Osteocyte (in vitro differentiated cells): ENCODE measurements around the gene HM13. TPM values are rescaled to one million over a fixed set of nuclear protein-coding genes. Genes with fewer than 3 reads are reported as not detected.

Experiments used
- DNase-seq: peaks from one replicate; pipeline ENCODE4 v3.0.0; 2021; ENCODE audit warnings: mixed read lengths; ENCODE audit not compliant: unreplicated experiment; ENCODE audit errors: extremely low spot score
- H3K27ac Mint-ChIP-seq: one replicate; pipeline ENCODE4 v1.8.0; 2021; ENCODE audit warnings: mild to moderate bottlenecking, mixed read lengths; ENCODE audit not compliant: unreplicated experiment
- H3K27me3 Mint-ChIP-seq: one replicate; pipeline ENCODE4 v1.8.0; 2021; ENCODE audit warnings: mixed read lengths; ENCODE audit not compliant: unreplicated experiment
- H3K36me3 Mint-ChIP-seq: one replicate; pipeline ENCODE4 v1.8.0; 2021; ENCODE audit warnings: mixed read lengths; ENCODE audit not compliant: unreplicated experiment
- H3K4me1 Mint-ChIP-seq: one replicate; pipeline ENCODE4 v1.8.0; 2021; ENCODE audit warnings: mixed read lengths; ENCODE audit not compliant: unreplicated experiment
- H3K4me3 Mint-ChIP-seq: one replicate; pipeline ENCODE4 v1.8.0; 2021; ENCODE audit warnings: mild to moderate bottlenecking, moderate library complexity, mixed read lengths; ENCODE audit not compliant: unreplicated experiment
- H3K9me3 Mint-ChIP-seq: one replicate; pipeline ENCODE4 v1.8.0; 2021; ENCODE audit warnings: mixed read lengths; ENCODE audit not compliant: unreplicated experiment
- CTCF ChIP-seq: fragments of 200-600 bp; sonication (generic); IDR thresholded peaks from 2 replicates; pipeline ENCODE4 v1.5.0; 2021; ENCODE audit warnings: antibody characterized with exemption, mild to moderate bottlenecking, moderate library complexity
- total RNA-seq: library from RNA; stranded (reverse); gene quantifications from 2 replicates; pipeline ENCODE4 v1.2.1, GENCODE V29; 2021

HM13 gene
- total RNA-seq, 1 donor from 2014 or later = 173 TPM

DNA sequence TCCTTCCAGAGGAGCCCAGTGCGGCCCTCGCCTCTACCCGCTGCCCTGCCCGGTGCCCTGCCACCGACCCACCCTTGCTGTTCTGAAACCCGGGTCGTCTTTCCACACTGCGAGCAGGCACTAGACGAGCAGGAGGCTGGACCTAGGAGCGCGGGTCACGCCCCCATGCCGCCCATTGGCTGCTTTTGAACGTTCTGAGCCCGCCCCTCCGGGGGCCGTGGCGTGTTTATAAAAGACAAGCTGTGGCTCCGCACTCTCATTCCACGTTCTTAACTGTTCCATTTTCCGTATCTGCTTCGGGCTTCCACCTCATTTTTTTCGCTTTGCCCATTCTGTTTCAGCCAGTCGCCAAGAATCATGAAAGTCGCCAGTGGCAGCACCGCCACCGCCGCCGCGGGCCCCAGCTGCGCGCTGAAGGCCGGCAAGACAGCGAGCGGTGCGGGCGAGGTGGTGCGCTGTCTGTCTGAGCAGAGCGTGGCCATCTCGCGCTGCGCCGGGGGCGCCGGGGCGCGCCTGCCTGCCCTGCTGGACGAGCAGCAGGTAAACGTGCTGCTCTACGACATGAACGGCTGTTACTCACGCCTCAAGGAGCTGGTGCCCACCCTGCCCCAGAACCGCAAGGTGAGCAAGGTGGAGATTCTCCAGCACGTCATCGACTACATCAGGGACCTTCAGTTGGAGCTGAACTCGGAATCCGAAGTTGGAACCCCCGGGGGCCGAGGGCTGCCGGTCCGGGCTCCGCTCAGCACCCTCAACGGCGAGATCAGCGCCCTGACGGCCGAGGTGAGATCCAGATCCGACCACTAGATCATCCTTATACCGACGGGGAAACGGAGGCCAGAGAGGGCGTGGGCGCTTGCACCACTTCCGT, 91.0 kb downstream of the HM13 start, which contains the start of gene ID1:
Gene ID1, plus strand, starts transcription at position 259 of the 871 bp plus-strand sequence. Its CDS starts 99 bp downstream, at position 358.
- Mint-ChIP-seq H3K27me3 (no peaks in the 10 kb centered on the region), H3K36me3 (no peaks in the 10 kb centered on the region), H3K9me3 (no peaks in the 10 kb centered on the region), H3K27ac (peak within 1 kb of the TSS; percentile 82), H3K4me1 (peaks cover 50% of the 10 kb centered on the region), H3K4me3 (peak within 1 kb of the TSS; percentile 94)
- peak; percentile 93 for DNase-seq
- TF ChIP-seq CTCF = no peak

GRCh38 chr20:31605902-31606803, 91.9 kb downstream of the HM13 start:
- DNase-seq = no peak
- TF ChIP-seq CTCF = no peak
- Mint-ChIP-seq H3K27me3 (no peaks in the 10 kb centered on the region), H3K36me3 (no peaks in the 10 kb centered on the region), H3K4me1 (peaks cover 50% of the 10 kb centered on the region), H3K4me3 (peak overlapping the region; percentile 94), H3K9me3 (no peaks in the 10 kb centered on the region), H3K27ac (peak overlapping the region; percentile 60)

- Mint-ChIP-seq H3K36me3 (no peaks in the 10 kb centered on the region), H3K4me1 (peaks cover 50% of the 10 kb centered on the region), H3K4me3 (peak overlapping the region; percentile 40), H3K9me3 (no peaks in the 10 kb centered on the region), H3K27ac (no peak overlapping the region), H3K27me3 (no peaks in the 10 kb centered on the region)
- TF ChIP-seq CTCF = no peak
- DNase-seq = no peak
These were observed 92.8 kb downstream of the HM13 start for GRCh38 chr20:31606804-31607639.

DNA sequence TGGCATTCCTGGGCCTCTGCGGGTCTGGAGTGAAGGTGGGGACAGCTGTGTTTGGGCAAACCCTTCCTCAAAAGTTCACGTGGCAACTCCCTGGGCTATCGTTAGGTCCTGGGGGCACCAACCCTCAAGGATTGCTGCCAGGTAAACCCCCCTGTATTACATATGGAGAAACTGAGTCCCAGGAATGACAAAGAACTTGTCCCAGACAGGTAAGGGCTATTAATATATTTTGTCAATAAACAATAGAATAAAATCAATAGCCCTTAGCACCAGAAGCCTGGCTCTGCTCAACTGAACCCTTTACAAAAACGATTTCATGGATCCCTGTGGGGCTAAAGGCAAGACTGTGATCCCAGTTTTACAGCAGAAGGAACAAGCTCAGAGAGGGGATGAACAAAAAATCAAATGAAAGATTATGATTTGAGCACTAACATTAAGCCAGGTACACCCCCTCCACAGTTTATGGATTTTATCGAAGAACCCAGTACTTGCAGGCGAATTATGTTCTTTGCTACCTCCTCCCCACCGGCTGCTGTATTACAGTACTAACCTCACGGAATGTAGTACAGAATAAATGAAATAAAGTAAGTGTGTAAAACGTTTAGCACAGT, 93.5 kb downstream of the HM13 start:
- Mint-ChIP-seq H3K9me3 (no peaks in the 10 kb centered on the region), H3K36me3 (no peaks in the 10 kb centered on the region), H3K4me3 (no peak overlapping the region), H3K27ac (no peak overlapping the region), H3K27me3 (no peaks in the 10 kb centered on the region), H3K4me1 (peaks cover 45% of the 10 kb centered on the region)
- no peak for DNase-seq
- TF ChIP-seq CTCF = no peak
